Memory B cell (primary cell): Measurements from ENCODE around the gene ETV3L.
"Not testable (repeated sequence)": the region's sequence is repeated elsewhere in the genome, so short reads cannot be mapped to it uniquely, and the experiment has no call there.

Experiments
- ATAC-seq: fragments of 150-1000 bp; cut with Tn5 transposase; 2 replicates; pipeline ENCODE4 v1.10.0; 2021; ENCODE audit warnings: low read depth, mild to moderate bottlenecking, moderate library complexity
- DNase-seq, 2 donors: peaks; one replicate each; pipeline ENCODE4 v3.0.0; 2022; ENCODE audit warnings: low spot score in 2 of 2
- H3K27ac Mint-ChIP-seq: one replicate; pipeline ENCODE4 v1.8.0; 2022; ENCODE audit warnings: mild to moderate bottlenecking, moderate library complexity, mixed read lengths
- H3K27me3 Mint-ChIP-seq: one replicate; pipeline ENCODE4 v1.8.0; 2022; ENCODE audit warnings: mixed read lengths
- H3K36me3 Mint-ChIP-seq: one replicate; pipeline ENCODE4 v1.8.0; 2022; ENCODE audit warnings: mild to moderate bottlenecking, mixed read lengths
- H3K4me1 Mint-ChIP-seq: one replicate; pipeline ENCODE4 v1.8.0; 2022; ENCODE audit warnings: mixed read lengths
- H3K4me3 Mint-ChIP-seq: one replicate; pipeline ENCODE4 v1.8.0; 2022; ENCODE audit warnings: mild to moderate bottlenecking, moderate library complexity, mixed read lengths
- H3K9me3 Mint-ChIP-seq: one replicate; pipeline ENCODE4 v1.8.0; 2022; ENCODE audit warnings: mixed read lengths

ETV3L gene

DNA sequence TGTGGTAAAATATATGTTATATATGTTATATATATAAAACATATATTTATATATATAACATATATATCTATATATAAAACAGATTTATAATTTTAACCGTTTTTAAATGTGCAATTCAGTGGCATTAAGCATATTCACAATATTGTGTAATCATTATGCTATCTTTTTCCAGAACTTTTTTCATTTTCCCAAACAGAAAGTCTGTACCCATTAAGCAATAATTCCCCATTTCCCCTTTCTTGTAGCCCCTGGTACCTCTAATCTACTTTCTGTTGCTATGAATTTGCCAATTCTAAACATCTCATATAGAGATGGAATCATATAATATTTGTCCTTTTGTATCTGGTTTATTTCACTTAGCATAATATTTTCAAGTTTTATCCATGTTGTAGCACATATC is 43.3 kb downstream of the ETV3L start:
- Mint-ChIP-seq H3K9me3 (peaks cover 10% of the 10 kb centered on the region), H3K36me3 (no peaks in the 10 kb centered on the region), H3K4me3 (no peak overlapping the region), H3K27ac (no peak overlapping the region), H3K4me1 (no peaks in the 10 kb centered on the region), H3K27me3 (peaks cover 12% of the 10 kb centered on the region)
- no peak for ATAC-seq
- no peak for DNase-seq

DNA sequence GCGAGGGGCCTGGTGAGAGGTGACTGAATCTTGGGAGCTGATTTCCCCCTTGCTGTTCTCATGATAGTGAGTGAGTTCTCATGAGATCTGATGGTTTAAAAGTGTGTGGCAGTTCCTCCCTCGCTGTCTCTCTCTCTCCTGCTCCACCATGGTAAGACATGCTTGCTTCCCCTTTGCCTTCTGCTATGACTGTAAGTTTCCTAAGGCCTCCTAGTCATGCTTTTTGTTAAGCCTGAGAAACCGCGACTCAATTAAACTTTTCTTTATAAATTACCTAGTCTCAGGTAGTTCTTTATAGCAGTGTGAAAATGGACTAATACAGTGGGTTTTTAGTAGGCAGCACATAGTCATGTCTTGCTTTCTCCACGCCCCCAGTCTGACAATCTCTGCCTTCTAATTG is 43.9 kb downstream of the ETV3L start:
- H3K4me1 Mint-ChIP-seq, H3K27ac Mint-ChIP-seq, H3K9me3 Mint-ChIP-seq, H3K36me3 Mint-ChIP-seq, ATAC-seq, H3K4me3 Mint-ChIP-seq: not testable (repeated sequence)
- DNase-seq, result peak in 1 of 2 donors; percentile 3
- H3K27me3 Mint-ChIP-seq, result peaks cover 12% of the 10 kb centered on the region

DNA sequence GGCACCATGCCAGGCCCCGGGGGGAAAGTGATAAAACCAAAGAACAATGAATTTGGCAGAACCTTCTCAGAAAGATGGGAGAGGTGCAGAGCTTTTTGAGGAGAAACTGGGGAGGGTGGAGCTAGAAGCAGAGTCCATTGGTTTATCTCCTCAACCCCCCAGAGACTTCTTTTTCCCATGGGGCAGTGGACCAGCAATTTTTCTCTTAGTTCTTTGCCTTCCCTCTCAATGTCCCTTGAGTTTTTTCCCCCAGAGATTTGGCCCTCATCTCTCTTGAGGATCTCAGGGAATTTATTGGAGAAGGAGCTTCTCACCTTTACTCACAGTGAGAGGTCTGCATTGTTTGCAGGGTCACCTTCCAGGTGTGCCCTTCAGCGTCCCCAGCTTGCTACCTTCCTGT is 48.8 kb downstream of the ETV3L start:
- Mint-ChIP-seq H3K4me1 (peaks cover 4% of the 10 kb centered on the region), H3K4me3 (no peak overlapping the region), H3K36me3 (peaks cover 2% of the 10 kb centered on the region), H3K9me3 (peaks cover 4% of the 10 kb centered on the region), H3K27ac (no peak overlapping the region), H3K27me3 (peaks cover 12% of the 10 kb centered on the region)
- ATAC-seq (no peak), DNase-seq (peak in 1 of 2 donors; percentile 5)

DNA sequence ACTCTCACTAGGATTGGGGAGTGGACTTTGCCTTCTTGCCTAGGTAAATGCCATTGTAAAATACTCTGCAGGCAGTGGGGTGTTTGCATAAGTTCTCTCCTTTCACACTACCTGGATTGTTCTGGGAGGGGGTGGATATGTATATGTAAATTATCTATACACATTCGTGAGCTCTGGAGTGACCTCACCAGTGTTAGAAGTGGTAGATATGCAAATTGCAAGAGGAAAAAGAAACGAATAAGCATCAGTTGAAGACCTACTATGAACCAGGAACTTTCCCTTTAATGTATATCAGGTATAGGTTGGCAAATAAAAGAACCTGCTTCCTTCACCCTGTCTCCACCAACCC is 52.6 kb downstream of the ETV3L start:
- Mint-ChIP-seq H3K4me1 (peaks cover 8% of the 10 kb centered on the region), H3K9me3 (peaks cover 3% of the 10 kb centered on the region), H3K4me3 (peak overlapping the region; percentile 99), H3K27ac (no peak overlapping the region), H3K36me3 (peaks cover 2% of the 10 kb centered on the region), H3K27me3 (peaks cover 26% of the 10 kb centered on the region)
- peak; percentile 44 for ATAC-seq
- DNase-seq, result peak in 1 of 2 donors; percentile 0

DNA sequence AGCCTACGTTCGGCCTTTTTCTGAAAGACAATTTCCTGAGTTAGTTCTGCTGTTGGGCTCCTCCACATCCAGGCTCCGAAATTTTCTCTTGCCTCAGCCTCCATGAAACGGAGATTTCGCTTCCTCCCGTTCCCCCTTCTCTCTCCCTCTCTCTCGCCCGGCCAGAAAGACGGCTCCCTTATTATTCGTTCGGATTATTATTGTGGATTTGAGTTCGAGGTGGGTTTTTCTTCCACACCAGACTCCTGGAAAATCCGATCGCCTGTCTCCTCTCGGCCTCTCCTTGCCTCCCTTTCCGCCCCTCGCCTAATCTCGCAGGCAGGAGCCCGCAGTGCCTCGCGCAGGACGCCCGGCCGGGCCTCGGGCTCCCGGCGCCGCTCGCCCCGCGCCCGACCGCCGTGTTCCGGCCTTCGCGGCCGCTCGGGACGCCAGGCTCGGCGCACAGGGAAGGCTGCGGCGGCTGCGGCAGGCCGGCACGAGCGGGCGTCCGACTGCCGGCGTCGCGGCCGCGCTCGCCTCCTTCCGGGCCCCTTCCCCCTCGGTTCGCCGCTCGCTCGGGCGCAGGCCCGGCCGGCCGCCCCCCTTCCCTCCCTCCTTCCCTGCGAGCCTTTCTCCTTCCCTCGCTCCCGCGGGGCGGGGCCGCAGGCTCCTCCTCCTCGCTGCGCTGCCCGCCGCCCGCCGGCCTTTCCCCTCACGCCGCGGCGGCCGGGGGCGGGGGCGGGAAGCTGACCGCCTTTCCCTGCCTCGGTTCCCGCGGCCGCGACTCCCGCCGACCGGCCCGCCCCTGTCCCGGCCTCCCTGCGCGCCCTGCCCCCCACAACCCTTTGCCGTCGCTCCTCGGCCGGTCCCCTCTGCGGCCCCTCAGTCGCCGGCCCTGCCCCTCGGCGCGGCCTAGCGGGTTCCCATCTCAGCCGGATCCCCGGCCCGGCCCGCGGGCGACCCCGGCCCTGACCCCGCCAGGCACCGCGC is 54.1 kb downstream of the ETV3L start, which contains the start of gene ARHGEF11:
TSS of gene ARHGEF11 (minus strand) at position 493 of the 969 bp plus-strand sequence. CDS start 1,412 bp downstream, outside the sequence.
- peak in 1 of 2 donors; percentile 28 for DNase-seq
- peaks cover 8% of the 10 kb centered on the region for H3K4me1 Mint-ChIP-seq
- H3K27ac Mint-ChIP-seq, result peak within 1 kb of the TSS; percentile 11
- peaks cover 2% of the 10 kb centered on the region for H3K36me3 Mint-ChIP-seq
- H3K9me3 Mint-ChIP-seq, result no peaks in the 10 kb centered on the region
- peaks cover 28% of the 10 kb centered on the region for H3K27me3 Mint-ChIP-seq
- H3K4me3 Mint-ChIP-seq, result peak within 1 kb of the TSS; percentile 99
- ATAC-seq, result peak; percentile 49

DNA sequence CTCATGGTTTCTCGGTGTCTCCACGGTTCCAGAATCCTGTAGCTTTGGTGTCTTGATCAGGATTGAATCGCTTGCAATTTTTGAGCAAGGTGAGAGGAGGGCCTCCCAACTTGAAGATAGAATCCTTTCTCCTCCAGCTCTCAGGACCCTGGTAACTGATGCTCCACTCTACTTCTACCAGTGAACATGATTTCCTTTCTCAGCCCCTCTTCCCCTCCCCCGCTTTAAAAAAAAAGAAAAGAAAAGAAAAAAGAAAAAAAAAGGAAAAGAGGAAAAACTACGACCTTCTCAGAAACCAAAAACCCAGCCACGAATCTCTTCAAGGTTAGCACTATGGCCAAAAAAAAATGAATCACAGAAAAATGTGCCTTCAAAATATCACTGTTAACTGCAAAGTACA is 55.3 kb downstream of the ETV3L start:
- Mint-ChIP-seq H3K4me1 (peaks cover 8% of the 10 kb centered on the region), H3K27ac (no peak overlapping the region), H3K36me3 (peaks cover 2% of the 10 kb centered on the region), H3K4me3 (no peak overlapping the region), H3K27me3 (peaks cover 25% of the 10 kb centered on the region), H3K9me3 (no peaks in the 10 kb centered on the region)
- no peak for ATAC-seq
- no peak for DNase-seq

DNA sequence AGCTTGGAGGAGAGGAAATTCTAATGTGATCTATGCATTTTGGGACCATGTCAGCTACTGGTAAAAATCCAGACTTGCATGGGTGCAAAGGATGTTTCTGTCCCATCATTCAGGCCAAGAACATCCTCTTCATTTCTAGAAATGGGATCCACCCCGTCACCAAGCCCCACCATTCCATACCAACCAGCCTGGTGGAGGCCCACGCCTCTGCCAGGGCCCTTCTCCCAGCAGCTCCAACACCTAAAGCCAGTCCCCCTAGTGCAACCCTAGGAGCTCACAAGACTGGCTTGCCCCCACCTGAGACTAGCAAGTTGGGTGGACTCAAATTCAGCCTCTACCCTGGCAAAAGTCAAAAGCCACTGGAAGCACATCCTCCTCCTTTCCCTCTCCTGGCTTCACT is 55.9 kb downstream of the ETV3L start:
- ATAC-seq (no peak), DNase-seq (no peak)
- no peak overlapping the region for H3K4me3 Mint-ChIP-seq
- H3K27ac Mint-ChIP-seq, result no peak overlapping the region
- peaks cover 27% of the 10 kb centered on the region for H3K27me3 Mint-ChIP-seq
- H3K36me3 Mint-ChIP-seq, result peaks cover 2% of the 10 kb centered on the region
- H3K4me1 Mint-ChIP-seq, result peaks cover 8% of the 10 kb centered on the region
- no peaks in the 10 kb centered on the region for H3K9me3 Mint-ChIP-seq

DNA sequence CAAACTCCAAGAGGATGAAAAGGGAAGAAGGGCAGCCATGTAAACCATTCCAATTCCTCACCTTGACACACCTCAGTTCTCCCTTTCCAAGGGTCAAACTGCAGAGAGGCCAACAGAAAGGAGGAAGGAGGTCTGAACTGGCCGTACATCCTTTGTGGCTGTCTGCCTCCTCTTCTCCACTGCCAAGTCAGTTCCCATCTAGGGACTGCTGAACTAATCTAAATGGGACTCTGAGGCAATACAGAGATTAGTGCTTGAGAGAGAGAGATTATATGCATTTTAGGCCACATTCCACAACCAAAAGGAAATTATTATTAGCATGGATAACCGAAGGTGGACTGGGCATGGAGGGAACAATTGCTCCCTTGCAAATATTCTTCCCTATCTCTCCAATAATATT is 56.8 kb downstream of the ETV3L start:
- no peak for DNase-seq
- peaks cover 26% of the 10 kb centered on the region for H3K27me3 Mint-ChIP-seq
- peaks cover 2% of the 10 kb centered on the region for H3K36me3 Mint-ChIP-seq
- H3K4me1 Mint-ChIP-seq, result peaks cover 8% of the 10 kb centered on the region
- no peak overlapping the region for H3K4me3 Mint-ChIP-seq
- H3K9me3 Mint-ChIP-seq, result no peaks in the 10 kb centered on the region
- ATAC-seq, result no peak
- H3K27ac Mint-ChIP-seq, result no peak overlapping the region
